ENCODE data around the gene UBE2L5.

The UBE2L5 gene

DNA sequence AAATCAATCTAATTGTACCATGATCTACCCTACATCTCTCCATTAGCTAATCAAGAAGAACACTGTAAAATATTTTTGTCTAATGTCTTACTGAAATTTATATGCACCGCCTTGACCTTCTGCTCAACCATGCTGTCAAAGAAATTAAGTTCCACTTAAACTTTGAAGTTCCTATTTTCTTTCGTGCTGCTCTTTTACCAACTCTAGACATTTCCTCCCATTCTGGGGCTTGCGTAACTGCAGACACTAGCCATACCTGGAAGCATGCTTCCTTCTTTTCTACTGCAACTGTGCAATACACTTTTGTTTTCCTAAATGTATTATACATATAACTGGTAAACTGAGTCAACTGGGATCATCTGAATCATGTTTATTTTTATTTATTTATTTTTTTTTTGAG is 8.5 kb upstream of the UBE2L5 start:
- TF ChIP-seq, protein P1, sequence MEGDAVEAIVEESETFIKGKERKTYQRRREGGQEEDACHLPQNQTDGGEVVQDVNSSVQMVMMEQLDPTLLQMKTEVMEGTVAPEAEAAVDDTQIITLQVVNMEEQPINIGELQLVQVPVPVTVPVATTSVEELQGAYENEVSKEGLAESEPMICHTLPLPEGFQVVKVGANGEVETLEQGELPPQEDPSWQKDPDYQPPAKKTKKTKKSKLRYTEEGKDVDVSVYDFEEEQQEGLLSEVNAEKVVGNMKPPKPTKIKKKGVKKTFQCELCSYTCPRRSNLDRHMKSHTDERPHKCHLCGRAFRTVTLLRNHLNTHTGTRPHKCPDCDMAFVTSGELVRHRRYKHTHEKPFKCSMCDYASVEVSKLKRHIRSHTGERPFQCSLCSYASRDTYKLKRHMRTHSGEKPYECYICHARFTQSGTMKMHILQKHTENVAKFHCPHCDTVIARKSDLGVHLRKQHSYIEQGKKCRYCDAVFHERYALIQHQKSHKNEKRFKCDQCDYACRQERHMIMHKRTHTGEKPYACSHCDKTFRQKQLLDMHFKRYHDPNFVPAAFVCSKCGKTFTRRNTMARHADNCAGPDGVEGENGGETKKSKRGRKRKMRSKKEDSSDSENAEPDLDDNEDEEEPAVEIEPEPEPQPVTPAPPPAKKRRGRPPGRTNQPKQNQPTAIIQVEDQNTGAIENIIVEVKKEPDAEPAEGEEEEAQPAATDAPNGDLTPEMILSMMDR (IDR thresholded peaks at IDR 0.05; ENCODE audit: control insufficient read depth, insufficient read depth, low read depth, low read length, missing control alignments): no peak
- H3K4me3 ChIP-seq (ENCODE audit: control insufficient read depth, low read depth, low read length): no peak overlapping the region
- DNase-seq (ENCODE audit: low read depth): no peak

DNA sequence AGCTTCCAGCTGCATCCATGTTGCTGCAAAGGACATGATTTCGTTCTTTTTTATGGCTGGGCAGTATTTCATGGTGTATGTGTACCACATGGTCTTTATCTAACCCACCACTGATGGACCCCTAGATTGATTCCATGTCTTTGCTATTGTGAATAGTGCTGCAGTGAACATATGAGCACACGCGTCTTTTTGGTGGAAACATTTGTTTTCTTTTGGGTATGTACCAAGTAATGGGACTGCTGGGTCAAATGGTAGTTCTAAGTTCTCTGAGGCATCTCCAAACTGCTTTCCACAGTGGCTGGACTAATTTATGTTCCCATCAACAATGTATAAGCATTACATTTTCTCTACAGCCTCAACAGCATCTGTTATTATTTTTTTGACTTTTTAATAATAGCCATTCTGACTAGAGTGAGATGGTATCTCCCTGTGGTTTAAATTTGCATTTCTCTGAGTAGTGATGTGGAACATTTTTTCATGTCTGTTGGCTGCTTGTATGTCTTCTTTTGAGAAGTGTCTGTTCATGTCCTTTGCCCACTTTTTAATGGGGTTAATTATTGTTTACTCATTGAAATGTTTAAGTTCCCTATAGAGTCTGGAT is 6.8 kb upstream of the UBE2L5 start:
- TF ChIP-seq, protein P1 (IDR thresholded peaks at IDR 0.05; ENCODE audit: control insufficient read depth, insufficient read depth, low read depth, low read length, missing control alignments): no peak
- H3K4me3 ChIP-seq (ENCODE audit: control insufficient read depth, low read depth, low read length): no peak overlapping the region
- DNase-seq (ENCODE audit: low read depth): no peak

DNA sequence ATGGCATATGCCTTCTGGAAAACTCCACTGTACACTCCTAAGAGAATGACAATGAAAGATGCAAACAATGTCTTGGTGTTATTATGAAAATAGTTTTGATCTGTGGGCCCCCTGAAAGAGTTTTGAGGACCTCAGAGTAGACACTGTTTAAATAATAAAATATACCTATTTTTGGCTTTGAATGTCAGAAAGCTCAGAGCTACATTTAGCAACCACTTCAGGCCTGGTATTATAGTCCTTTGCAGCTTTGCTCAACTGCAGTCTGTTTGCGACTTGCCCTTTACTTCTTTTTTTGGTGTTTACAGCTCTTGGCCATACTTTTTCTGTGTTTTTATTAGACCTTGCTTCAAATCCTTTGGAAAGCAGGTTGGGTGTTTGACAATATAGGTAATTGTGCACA is 5.8 kb upstream of the UBE2L5 start:
- TF ChIP-seq, protein P1 (IDR thresholded peaks at IDR 0.05; ENCODE audit: control insufficient read depth, insufficient read depth, low read depth, low read length, missing control alignments): no peak
- H3K4me3 ChIP-seq (ENCODE audit: control insufficient read depth, low read depth, low read length): no peak overlapping the region
- DNase-seq (ENCODE audit: low read depth): no peak

DNA sequence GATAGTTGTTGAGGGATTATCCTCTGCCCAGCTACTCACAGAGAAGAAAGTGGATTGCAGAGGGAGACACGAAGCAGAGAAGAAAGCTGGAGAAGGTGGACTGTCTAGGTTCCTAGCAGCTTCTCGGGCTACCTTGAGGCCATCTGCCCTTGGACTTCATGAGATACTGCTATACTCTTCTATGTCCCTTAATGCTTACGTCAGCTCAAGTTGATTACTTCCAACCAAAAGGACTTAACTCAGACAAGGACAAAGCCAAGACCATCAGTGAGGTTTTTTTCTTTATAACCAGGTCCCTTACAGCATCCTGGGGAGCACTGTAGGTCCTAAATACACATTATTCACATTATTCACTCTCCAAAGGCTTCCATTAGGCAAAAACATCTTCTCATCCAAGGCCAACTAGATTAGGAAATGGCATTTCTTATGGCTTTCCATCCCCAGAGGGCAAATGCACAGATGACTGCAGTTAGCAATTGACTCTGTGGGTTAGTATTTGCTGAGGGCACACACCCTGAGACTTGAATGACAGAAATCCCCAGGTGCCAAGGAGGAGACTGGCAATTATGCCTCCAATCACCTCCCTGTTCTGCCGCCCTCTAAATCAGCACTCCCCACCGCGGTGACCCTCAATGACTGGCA is 4.1 kb upstream of the UBE2L5 start:
- no peak for DNase-seq (ENCODE audit: low read depth)
- no peak overlapping the region for H3K4me3 ChIP-seq (ENCODE audit: control insufficient read depth, low read depth, low read length)
- TF ChIP-seq, protein P1 (IDR thresholded peaks at IDR 0.05; ENCODE audit: control insufficient read depth, insufficient read depth, low read depth, low read length, missing control alignments): no peak

DNA sequence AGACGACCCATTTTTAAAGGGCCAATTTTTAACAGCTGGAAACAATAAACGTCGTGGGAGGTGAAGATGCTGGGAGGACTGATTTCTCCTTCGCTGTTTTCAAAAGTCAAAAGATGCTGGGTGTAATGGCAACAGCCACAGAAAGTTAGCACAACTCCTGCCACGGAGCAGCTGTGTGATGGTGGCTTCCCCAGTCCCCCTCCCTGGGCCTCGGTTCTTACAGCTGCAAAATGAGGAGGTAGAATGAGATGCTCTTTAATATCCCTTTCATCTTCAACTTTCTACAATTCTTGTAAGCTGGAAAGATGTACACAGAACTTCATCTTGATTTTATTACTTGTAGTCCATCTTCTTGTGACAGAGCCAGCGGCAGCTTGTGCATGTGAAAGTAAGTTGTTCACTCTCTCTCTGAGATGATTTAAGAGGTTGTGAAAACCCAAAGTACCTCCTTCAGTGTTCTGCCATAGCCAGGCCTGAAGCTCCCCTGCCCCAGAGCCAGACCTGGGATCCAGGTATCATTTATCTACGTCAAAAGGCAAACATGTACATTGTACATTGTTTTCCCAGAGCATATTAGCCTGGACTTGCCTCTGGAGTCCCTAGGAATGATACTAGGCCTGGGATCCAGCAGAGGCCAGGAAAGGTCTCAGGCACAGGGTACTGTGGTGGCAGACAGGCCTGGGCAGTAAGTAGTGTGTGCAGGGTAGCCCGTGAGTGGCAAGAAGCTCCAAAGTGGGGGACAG is 3.4 kb upstream of the UBE2L5 start:
- TF ChIP-seq, protein P1 (IDR thresholded peaks at IDR 0.05; ENCODE audit: control insufficient read depth, insufficient read depth, low read depth, low read length, missing control alignments): no peak
- DNase-seq (ENCODE audit: low read depth): no peak
- no peak overlapping the region for H3K4me3 ChIP-seq (ENCODE audit: control insufficient read depth, low read depth, low read length)

DNA sequence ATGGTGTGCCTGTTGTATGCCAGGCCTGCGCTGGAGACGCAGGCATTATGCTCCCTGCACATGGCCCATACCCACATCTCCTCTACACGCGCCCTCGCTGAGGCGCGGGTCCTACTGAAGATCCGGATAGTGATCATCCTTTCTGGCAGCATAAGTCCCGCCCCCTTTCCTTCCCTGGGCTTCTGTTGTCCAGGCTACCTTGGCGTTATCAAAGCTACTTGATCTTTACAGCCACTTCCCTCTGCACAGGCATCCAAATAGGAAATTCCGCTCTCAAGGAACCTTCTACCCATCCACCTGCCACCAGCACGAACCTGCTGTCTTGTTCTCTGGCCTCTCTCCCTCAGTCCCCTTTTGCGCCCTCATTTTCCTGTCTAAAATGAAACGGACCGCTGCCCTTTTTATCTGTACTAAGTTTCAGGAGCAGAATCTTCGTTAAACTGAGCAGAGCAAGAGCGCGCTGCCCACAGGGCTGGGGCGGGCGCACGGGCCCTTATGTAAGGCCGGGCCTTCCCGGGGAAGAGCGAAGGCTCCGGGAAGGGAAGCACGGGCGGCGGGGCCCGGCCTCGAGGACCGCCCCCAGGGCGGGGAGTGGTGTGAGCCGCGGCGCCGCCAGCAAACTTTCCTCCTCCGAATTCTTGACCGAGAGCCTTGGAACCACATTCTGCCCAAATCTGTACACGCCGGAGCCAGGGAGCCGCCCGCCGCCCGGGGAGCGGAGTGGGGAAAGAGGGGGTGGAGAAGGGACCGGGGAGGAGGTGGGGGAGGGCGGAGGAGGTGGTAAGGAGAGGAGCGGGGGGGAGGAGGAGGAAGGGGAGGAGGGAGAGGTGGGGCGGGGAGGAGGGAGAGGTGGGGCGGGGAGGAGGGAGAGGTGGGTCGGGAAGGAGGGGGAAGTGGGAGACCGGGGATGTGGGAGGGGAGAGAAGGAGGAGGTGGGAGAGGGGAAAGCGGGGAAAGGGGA is 920 bp upstream of the UBE2L5 start:
- DNase-seq (ENCODE audit: low read depth): no peak
- H3K4me3 ChIP-seq (ENCODE audit: control insufficient read depth, low read depth, low read length): peak overlapping the region; percentile 63
- TF ChIP-seq, protein P1 (IDR thresholded peaks at IDR 0.05; ENCODE audit: control insufficient read depth, insufficient read depth, low read depth, low read length, missing control alignments): no peak
